Panc1 (cell line): ENCODE measurements around the gene CCDC154.

Experiments used
- POLR2AphosphoS5 ChIP-seq: IDR thresholded peaks from 2 replicates; pipeline ENCODE4 v1.6.1; 2012; ENCODE audit warnings: mild to moderate bottlenecking, low read depth, low read length, moderate library complexity
- TCF7L2 ChIP-seq: IDR thresholded peaks from 2 replicates; pipeline ENCODE4 v1.6.1; 2011; ENCODE audit warnings: mild to moderate bottlenecking, low read depth, low read length, inconsistent platforms
- TF ChIP-seq, protein P1 (sequence below): fragments of 450-650 bp; IDR thresholded peaks from 2 replicates; pipeline ENCODE4 v1.5.1; 2017; ENCODE audit warnings: mild to moderate bottlenecking

DNA sequence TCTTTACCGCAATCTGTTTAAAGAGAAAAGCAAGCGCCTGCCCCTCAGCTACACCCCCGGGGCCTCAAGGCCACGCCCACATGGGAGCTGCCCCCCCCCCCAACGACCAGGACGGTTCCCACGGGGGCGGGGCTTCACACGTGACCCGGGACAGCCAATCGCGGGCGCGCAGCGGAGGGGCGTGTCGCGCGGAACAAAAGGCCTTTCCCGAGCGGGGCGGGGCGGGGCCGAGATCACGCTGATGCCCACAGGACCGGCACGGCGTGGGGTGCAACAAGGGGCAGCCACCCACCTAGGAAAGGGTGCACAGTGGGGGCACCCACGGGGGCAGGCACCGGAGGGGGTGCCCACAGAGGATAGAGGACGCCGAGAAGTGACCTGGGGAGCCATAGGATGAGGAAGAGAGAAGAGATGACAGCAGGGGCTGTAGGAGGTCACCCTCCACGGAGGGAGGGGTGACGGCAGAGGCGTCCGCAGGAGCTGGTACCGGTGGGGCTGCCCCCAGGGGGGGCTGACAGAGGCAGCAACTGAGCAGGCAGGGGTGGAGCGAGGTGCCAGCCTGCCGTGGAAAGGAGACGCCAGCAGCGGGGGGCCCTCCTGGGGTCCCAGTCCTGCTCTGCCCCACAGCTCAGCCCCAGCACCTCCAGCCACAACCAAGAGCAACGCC, 36.1 kb downstream of the CCDC154 start:
- TF ChIP-seq, protein P1, sequence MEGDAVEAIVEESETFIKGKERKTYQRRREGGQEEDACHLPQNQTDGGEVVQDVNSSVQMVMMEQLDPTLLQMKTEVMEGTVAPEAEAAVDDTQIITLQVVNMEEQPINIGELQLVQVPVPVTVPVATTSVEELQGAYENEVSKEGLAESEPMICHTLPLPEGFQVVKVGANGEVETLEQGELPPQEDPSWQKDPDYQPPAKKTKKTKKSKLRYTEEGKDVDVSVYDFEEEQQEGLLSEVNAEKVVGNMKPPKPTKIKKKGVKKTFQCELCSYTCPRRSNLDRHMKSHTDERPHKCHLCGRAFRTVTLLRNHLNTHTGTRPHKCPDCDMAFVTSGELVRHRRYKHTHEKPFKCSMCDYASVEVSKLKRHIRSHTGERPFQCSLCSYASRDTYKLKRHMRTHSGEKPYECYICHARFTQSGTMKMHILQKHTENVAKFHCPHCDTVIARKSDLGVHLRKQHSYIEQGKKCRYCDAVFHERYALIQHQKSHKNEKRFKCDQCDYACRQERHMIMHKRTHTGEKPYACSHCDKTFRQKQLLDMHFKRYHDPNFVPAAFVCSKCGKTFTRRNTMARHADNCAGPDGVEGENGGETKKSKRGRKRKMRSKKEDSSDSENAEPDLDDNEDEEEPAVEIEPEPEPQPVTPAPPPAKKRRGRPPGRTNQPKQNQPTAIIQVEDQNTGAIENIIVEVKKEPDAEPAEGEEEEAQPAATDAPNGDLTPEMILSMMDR: no peak
- TF ChIP-seq TCF7L2 (no peak; the same call in 1 of the 2 replicates), POLR2AphosphoS5 (no peak)
